ENCODE results near the gene GPR160. TPM values are rescaled to one million over a fixed set of nuclear protein-coding genes. Genes with fewer than 3 reads are reported as not detected.

Gene GPR160
- total and polyA plus RNA-seq, 2 experiments from 2014 or later: 39.4 to 55.7 TPM

DNA sequence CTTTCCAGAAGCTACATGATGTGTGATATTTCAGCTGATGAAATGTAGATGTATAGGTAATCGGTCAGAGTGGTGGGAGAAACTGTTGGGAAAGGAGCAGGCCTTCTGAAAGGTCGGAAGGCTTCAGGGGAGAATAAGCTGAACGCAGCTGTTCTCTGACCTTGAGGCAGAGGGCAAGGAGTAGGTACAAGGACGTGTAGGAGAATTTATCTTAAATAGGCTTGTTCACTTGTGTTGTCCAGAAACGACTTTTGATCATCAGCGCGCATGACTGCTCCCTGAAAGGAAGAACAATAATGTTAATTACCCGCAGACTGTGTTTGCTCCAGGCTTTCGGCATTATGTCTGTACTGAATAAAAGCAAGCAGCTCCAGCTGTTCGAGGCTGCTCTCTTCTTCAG, 39.6 kb downstream of the GPR160 start:
- peak overlapping the region; percentile 40; the same call in 1 of the 2 replicates for H3K27ac ChIP-seq (ENCODE audit: low read depth)
- H3K4me2 ChIP-seq: no peak overlapping the region
- no peaks in the 10 kb centered on the region for H4K20me1 ChIP-seq (replicated peaks; ENCODE audit: insufficient read depth)
- DNase-seq (ENCODE audit: low spot score) (no peak), ATAC-seq (no peak)
- H3K9me2 ChIP-seq (ENCODE audit: insufficient read depth): no peaks in the 10 kb centered on the region
- no peaks in the 10 kb centered on the region for H3K27me3 Mint-ChIP-seq (ENCODE audit: insufficient read depth, low read depth, poor library complexity)
- H3K4me3 Mint-ChIP-seq: no peak overlapping the region
- no peak overlapping the region for H2AFZ ChIP-seq
- TF ChIP-seq, protein P1, sequence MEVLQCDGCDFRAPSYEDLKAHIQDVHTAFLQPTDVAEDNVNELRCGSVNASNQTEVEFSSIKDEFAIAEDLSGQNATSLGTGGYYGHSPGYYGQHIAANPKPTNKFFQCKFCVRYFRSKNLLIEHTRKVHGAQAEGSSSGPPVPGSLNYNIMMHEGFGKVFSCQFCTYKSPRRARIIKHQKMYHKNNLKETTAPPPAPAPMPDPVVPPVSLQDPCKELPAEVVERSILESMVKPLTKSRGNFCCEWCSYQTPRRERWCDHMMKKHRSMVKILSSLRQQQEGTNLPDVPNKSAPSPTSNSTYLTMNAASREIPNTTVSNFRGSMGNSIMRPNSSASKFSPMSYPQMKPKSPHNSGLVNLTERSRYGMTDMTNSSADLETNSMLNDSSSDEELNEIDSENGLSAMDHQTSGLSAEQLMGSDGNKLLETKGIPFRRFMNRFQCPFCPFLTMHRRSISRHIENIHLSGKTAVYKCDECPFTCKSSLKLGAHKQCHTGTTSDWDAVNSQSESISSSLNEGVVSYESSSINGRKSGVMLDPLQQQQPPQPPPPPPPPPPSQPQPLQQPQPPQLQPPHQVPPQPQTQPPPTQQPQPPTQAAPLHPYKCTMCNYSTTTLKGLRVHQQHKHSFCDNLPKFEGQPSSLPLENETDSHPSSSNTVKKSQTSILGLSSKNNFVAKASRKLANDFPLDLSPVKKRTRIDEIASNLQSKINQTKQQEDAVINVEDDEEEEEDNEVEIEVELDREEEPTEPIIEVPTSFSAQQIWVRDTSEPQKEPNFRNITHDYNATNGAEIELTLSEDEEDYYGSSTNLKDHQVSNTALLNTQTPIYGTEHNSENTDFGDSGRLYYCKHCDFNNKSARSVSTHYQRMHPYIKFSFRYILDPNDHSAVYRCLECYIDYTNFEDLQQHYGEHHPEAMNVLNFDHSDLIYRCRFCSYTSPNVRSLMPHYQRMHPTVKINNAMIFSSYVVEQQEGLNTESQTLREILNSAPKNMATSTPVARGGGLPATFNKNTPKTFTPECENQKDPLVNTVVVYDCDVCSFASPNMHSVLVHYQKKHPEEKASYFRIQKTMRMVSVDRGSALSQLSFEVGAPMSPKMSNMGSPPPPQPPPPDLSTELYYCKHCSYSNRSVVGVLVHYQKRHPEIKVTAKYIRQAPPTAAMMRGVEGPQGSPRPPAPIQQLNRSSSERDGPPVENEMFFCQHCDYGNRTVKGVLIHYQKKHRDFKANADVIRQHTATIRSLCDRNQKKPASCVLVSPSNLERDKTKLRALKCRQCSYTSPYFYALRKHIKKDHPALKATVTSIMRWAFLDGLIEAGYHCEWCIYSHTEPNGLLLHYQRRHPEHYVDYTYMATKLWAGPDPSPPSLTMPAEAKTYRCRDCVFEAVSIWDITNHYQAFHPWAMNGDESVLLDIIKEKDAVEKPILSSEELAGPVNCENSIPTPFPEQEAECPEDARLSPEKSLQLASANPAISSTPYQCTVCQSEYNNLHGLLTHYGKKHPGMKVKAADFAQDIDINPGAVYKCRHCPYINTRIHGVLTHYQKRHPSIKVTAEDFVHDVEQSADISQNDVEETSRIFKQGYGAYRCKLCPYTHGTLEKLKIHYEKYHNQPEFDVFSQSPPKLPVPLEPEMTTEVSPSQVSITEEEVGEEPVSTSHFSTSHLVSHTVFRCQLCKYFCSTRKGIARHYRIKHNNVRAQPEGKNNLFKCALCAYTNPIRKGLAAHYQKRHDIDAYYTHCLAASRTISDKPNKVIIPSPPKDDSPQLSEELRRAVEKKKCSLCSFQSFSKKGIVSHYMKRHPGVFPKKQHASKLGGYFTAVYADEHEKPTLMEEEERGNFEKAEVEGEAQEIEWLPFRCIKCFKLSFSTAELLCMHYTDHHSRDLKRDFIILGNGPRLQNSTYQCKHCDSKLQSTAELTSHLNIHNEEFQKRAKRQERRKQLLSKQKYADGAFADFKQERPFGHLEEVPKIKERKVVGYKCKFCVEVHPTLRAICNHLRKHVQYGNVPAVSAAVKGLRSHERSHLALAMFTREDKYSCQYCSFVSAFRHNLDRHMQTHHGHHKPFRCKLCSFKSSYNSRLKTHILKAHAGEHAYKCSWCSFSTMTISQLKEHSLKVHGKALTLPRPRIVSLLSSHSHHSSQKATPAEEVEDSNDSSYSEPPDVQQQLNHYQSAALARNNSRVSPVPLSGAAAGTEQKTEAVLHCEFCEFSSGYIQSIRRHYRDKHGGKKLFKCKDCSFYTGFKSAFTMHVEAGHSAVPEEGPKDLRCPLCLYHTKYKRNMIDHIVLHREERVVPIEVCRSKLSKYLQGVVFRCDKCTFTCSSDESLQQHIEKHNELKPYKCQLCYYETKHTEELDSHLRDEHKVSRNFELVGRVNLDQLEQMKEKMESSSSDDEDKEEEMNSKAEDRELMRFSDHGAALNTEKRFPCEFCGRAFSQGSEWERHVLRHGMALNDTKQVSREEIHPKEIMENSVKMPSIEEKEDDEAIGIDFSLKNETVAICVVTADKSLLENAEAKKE (CRISPR knock-in tag; IDR thresholded peaks at IDR 0.05): no peak
- TF ChIP-seq EZH2 (IDR thresholded peaks at IDR 0.05; ENCODE audit: low read depth, unreplicated experiment) (no peak), ZNF114 (CRISPR knock-in tag; IDR thresholded peaks at IDR 0.05) (no peak), POLR2AphosphoS5 (IDR thresholded peaks at IDR 0.05; ENCODE audit: low read depth) (no peak), CTCF (conservative IDR thresholded peaks at IDR 0.05; ENCODE audit: low read depth in 2 of 2) (no peak), ZNF331 (CRISPR knock-in tag; IDR thresholded peaks at IDR 0.05; ENCODE audit: low read depth) (no peak), EZH2phosphoT487 (IDR thresholded peaks at IDR 0.05; ENCODE audit: unreplicated experiment) (no peak), REST (IDR thresholded peaks at IDR 0.05; ENCODE audit: unreplicated experiment) (no peak), CREB1 (CRISPR knock-in tag; IDR thresholded peaks at IDR 0.05; ENCODE audit: low read depth) (no peak), ETS1 (IDR thresholded peaks at IDR 0.05) (no peak), STAT1 (IDR thresholded peaks at IDR 0.05; ENCODE audit: unreplicated experiment) (no peak), NANOG (IDR thresholded peaks at IDR 0.05; ENCODE audit: borderline replicate concordance) (no peak), JUNB (IDR thresholded peaks at IDR 0.05; ENCODE audit: unreplicated experiment) (no peak)
- H3K79me2 ChIP-seq (replicated peaks; ENCODE audit: insufficient read depth): no peaks in the 10 kb centered on the region
- peaks cover 3% of the 10 kb centered on the region; the same call in 2 of the 3 replicates for H3K9me3 Mint-ChIP-seq
- no peaks in the 10 kb centered on the region for H3K36me3 ChIP-seq (ENCODE audit: insufficient read depth)
- peaks cover 9% of the 10 kb centered on the region for H3K4me1 Mint-ChIP-seq
- H3K27me3 ChIP-seq (ENCODE audit: insufficient read depth): no peaks in the 10 kb centered on the region
- no peak overlapping the region for H3K4me3 ChIP-seq
- no peaks in the 10 kb centered on the region for H3K4me1 ChIP-seq (ENCODE audit: insufficient read depth)
- no peaks in the 10 kb centered on the region for H3F3A ChIP-seq (replicated peaks; ENCODE audit: low read depth)
- peaks cover 16% of the 10 kb centered on the region for H3K36me3 Mint-ChIP-seq (ENCODE audit: low read depth)
- 0 out of 2 replicates have a peak overlapping the region, but pooled peaks have one; percentile 8 for H3K27ac Mint-ChIP-seq

All from GM23338 (cell line).